ENCODE measurements around the gene OR10A5. TPM values are rescaled to one million over a fixed set of nuclear protein-coding genes. Genes with fewer than 3 reads are reported as not detected.
A peak's percentile ranks its signal among the peaks of the same experiment; 100 is the strongest.

Gene OR10A5
- total RNA-seq (2021; fragmentation: NEBNext Ultra II Directional; extraction: Animal tissue kit (Norgen Biotek cat#: 25700)) (not detected in 2 replicates), polyA plus RNA-seq (2011; rRNA removed) (not detected in 2 replicates), polyA minus RNA-seq (2011; rRNA and poly(A)+ RNA removed) (not detected in 2 replicates)
- polyA plus RNA-seq (2011; cell fraction: cytosol; rRNA removed) = not detected
- polyA plus RNA-seq (2011; cell fraction: nucleus; rRNA removed) = not detected
- polyA plus RNA-seq (2012, experiment 1 of 2) = not detected in 4 replicates
- polyA plus RNA-seq (2012, experiment 2 of 2) = not detected
- polyA plus RNA-seq (2013, experiment 1 of 2) = not detected
- not detected for polyA plus RNA-seq (2013, experiment 2 of 2)
- polyA minus RNA-seq (2011; cell fraction: cytosol; rRNA and poly(A)+ RNA removed) = not detected
- polyA minus RNA-seq (2011; cell fraction: nucleus; rRNA and poly(A)+ RNA removed) = not detected
- long read RNA-seq, experiment 1 = 0 reads
- long read RNA-seq, experiment 2 = 0 reads

GRCh38 chr11:6845383-6845782, at the start of gene OR10A5:
Gene OR10A5, plus strand, starts transcription at chr11:6845683. Its CDS starts 0 bp downstream, at chr11:6845683.
- Histone ChIP-seq H3K27ac (ENCODE audit: low read depth, low read length) (no peak within 1 kb of the TSS), H4K91ac (replicated peaks; ENCODE audit: insufficient read length, low read length) (no peak within 1 kb of the TSS), H3K9ac (replicated peaks in 1 of 4; ENCODE audit: extremely low read depth in 1 of 4, low read depth in 3 of 4, low read length in 3 of 4) (no peak within 1 kb of the TSS), H3K56ac (replicated peaks; ENCODE audit: insufficient read length, low read depth, low read length) (no peak within 1 kb of the TSS), H3K9me3 (ENCODE audit: insufficient read depth in 2 of 2, low read depth in 1 of 2, low read length in 1 of 2) (no peaks in the 10 kb centered on the region; a peak in 1 of 4 replicates), H3K79me2 (ENCODE audit: control insufficient read depth in 1 of 2, insufficient read depth in 2 of 2, low read length in 2 of 2) (no peaks in the 10 kb centered on the region), H2BK12ac (ENCODE audit: low read depth, low read length) (no peak within 1 kb of the TSS), H3K14ac (ENCODE audit: insufficient read length) (no peak within 1 kb of the TSS), H3K18ac (ENCODE audit: extremely low read depth, low read length) (0 out of 2 replicates have a peak within 1 kb of the TSS, but pooled peaks have one; percentile 22), H4K5ac (ENCODE audit: insufficient read length, low read depth, low read length) (no peak within 1 kb of the TSS), H3K4me2 (ENCODE audit: insufficient read depth in 1 of 2, low read depth in 2 of 2, low read length in 2 of 2) (no peak within 1 kb of the TSS), H3K23ac (ENCODE audit: insufficient read length) (no peak within 1 kb of the TSS), H2BK20ac (ENCODE audit: low read length) (no peak within 1 kb of the TSS), H4K8ac (ENCODE audit: extremely low read depth, insufficient read depth, low read length) (no peak within 1 kb of the TSS), H2BK120ac (replicated peaks; ENCODE audit: low read depth, low read length) (no peak within 1 kb of the TSS), H2AFZ (ENCODE audit: low read length) (no peak within 1 kb of the TSS), H3K36me3 (ENCODE audit: control insufficient read depth in 2 of 4, insufficient read depth in 4 of 4, low read length in 3 of 4) (no peaks in the 10 kb centered on the region), H3K23me2 (ENCODE audit: low read depth, low read length) (no peaks in the 10 kb centered on the region), H2BK5ac (ENCODE audit: low read depth, low read length) (no peak within 1 kb of the TSS), H4K20me1 (replicated peaks in 1 of 2; ENCODE audit: control insufficient read depth in 1 of 2, insufficient read depth in 2 of 2, low read length in 2 of 2) (no peaks in the 10 kb centered on the region), H3K4me3 (ENCODE audit: extremely low read depth in 1 of 4, insufficient read depth in 2 of 4, low read depth in 3 of 4, low read length in 4 of 4) (no peak within 1 kb of the TSS), H2BK15ac (ENCODE audit: low read length) (no peak within 1 kb of the TSS), H3K79me1 (ENCODE audit: low read depth, low read length) (no peaks in the 10 kb centered on the region), H3K27me3 (replicated peaks in 1 of 4; ENCODE audit: control insufficient read depth in 3 of 4, extremely low read depth in 1 of 4, insufficient read depth in 3 of 4, low read length in 3 of 4) (no peaks in the 10 kb centered on the region), H3K4ac (replicated peaks; ENCODE audit: insufficient read length, low read depth, low read length) (no peak within 1 kb of the TSS), H2AK5ac (ENCODE audit: low read depth, low read length) (no peak within 1 kb of the TSS), H3K4me1 (replicated peaks in 1 of 4; ENCODE audit: control insufficient read depth in 3 of 4, insufficient read depth in 4 of 4, low read length in 3 of 4) (peaks cover 0 to 8% (median 2%) of the 10 kb centered on the region in 4 experiments; a peak in 3 of 7 replicates)
- DNase-seq (ENCODE audit: low read depth in 1 of 2, low spot score in 2 of 2) (no peak), FAIRE-seq (no peak)
- no peak for TF ChIP-seq TBP (IDR thresholded peaks at IDR 0.05; ENCODE audit: low read depth, low read length)
- TF ChIP-seq EGR1 (IDR thresholded peaks at IDR 0.05; ENCODE audit: borderline replicate concordance, low read depth, low read length) = no peak
- TF ChIP-seq RAD21 (IDR thresholded peaks at IDR 0.05 in 1 of 2, conservative IDR thresholded peaks at IDR 0.05 in 1 of 2; ENCODE audit: low read depth in 2 of 2, low read length in 2 of 2) = no peak
- TF ChIP-seq CTBP2 (IDR thresholded peaks at IDR 0.05; ENCODE audit: borderline replicate concordance, insufficient read depth, insufficient read length, low read length) = no peak
- no peak for TF ChIP-seq BACH1 (IDR thresholded peaks at IDR 0.05; ENCODE audit: low read length)
- TF ChIP-seq MAX (IDR thresholded peaks at IDR 0.05) = no peak
- no peak for TF ChIP-seq HDAC6 (IDR thresholded peaks at IDR 0.05; ENCODE audit: low read depth, low read length)
- 86% methylated on average over 3 of the region's 3 CpGs; no CpG with 5 or more reads in 1 of the 2 experiments for WGBS, 2 experiments (ENCODE audit: extremely low coverage in 1 of 2, insufficient coverage in 1 of 2, insufficient read length in 1 of 2, insufficient replicate concordance in 2 of 2, low coverage in 1 of 2, low lambda C conversion rate in 2 of 2, missing lambda C conversion rate in 1 of 2)
- ChIA-PET CTCF (ENCODE audit: partially characterized antibody) (interaction anchor here (2.0 kb wide), 1 partner anchor 28 kb away, joined by 5 read pairs; no protein-coding TSS in a partner anchor), POLR2A (ENCODE audit: partially characterized antibody) (no interaction called here)

Data from H1 (cell line).